ENCODE measurements around the gene CCDC33.
A peak's percentile ranks its signal among the peaks of the same experiment; 100 is the strongest.

The CCDC33 gene

GRCh38 chr15:74317820-74318375, 81.8 kb downstream of the CCDC33 start:
- no peak for DNase-seq

GRCh38 chr15:74318376-74319137, 82.4 kb downstream of the CCDC33 start:
- DNase-seq = no peak

- DNase-seq = no peak
These were observed 83.0 kb downstream of the CCDC33 start for GRCh38 chr15:74319138-74319460.

- DNase-seq = no peak
These were observed 83.6 kb downstream of the CCDC33 start for GRCh38 chr15:74319596-74320351.

- peak in 1 of 2 experiments; percentile 1 for DNase-seq
These were observed 84.5 kb downstream of the CCDC33 start for GRCh38 chr15:74320352-74321247.

- peak; percentile 17 to 30 for DNase-seq
These were observed 86.5 kb downstream of the CCDC33 start for GRCh38 chr15:74322558-74323180.

GRCh38 chr15:74324714-74325113, 88.6 kb downstream of the CCDC33 start:
- DNase-seq = no peak

- no peak for DNase-seq
These were observed 90.6 kb downstream of the CCDC33 start for GRCh38 chr15:74326746-74327145.

GRCh38 chr15:74327756-74328155, 91.6 kb downstream of the CCDC33 start:
- no peak for DNase-seq

- DNase-seq = no peak
These were observed 92.4 kb downstream of the CCDC33 start for GRCh38 chr15:74328331-74329056.

- DNase-seq = no peak
These were observed 94.8 kb downstream of the CCDC33 start for GRCh38 chr15:74330861-74331408.

- no peak for DNase-seq
These were observed 95.9 kb downstream of the CCDC33 start for GRCh38 chr15:74332011-74332410.

- DNase-seq = no peak
These were observed 96.5 kb downstream of the CCDC33 start for GRCh38 chr15:74332611-74333010.

- no peak for DNase-seq
These were observed 97.0 kb downstream of the CCDC33 start for GRCh38 chr15:74333093-74333492.

GRCh38 chr15:74333662-74334061, 97.5 kb downstream of the CCDC33 start:
- DNase-seq = no peak

GRCh38 chr15:74334127-74334526, 98.0 kb downstream of the CCDC33 start:
- no peak for DNase-seq

- no peak for DNase-seq
These were observed 99.3 kb downstream of the CCDC33 start for GRCh38 chr15:74335396-74335795.

GRCh38 chr15:74336061-74337005, 100.2 kb downstream of the CCDC33 start:
- no peak for DNase-seq

GRCh38 chr15:74337146-74337545, 101.0 kb downstream of the CCDC33 start:
- DNase-seq = no peak

- DNase-seq = no peak
These were observed 101.6 kb downstream of the CCDC33 start for GRCh38 chr15:74337607-74338211.

Data from AML-193 (cell line).